HCEC 1CT (cell line): Measurements from ENCODE around the gene TPT1.

ENCODE experiments used
- DNase-seq: peaks from one replicate; pipeline ENCODE4 v3.0.0-alpha.2; 2017

TPT1 gene

DNA sequence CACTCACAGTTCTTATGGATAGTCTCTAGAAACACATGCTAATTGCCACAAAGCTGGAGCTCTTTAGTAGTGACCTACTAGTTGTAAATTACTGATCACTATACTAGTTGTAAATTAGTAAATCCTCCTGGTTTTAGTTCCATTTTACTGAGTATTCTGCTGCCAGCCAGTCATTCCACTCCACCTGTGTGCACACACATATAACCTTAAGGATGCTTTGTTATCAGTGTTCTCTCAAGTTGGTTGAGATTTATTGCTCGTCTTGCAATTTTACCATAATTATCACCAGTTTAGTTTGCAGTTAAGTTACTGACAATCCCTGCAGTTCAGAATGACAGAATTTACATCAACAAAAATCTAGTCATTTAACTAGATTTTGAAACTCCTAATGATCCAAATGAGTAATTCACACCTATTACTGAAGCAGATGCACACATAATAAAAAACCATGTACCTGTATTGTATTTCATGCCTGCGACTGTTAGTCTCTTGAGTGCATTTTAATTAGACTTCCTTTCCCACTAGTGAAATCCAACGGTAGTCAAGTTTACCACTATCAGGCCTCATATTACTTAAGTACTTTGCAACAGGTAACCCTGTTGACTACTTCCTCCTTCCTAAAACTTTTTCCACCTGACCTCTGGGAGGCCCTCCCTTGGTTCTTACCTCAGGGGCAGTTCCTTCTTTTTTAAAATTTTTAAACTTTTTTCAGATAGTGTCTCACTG, 7.6 kb downstream of the TPT1 start:
- no peak for DNase-seq

- DNase-seq, result no peak
Measured at GRCh38 chr13:45332831-45333219, 8.2 kb downstream of the TPT1 start.

DNA sequence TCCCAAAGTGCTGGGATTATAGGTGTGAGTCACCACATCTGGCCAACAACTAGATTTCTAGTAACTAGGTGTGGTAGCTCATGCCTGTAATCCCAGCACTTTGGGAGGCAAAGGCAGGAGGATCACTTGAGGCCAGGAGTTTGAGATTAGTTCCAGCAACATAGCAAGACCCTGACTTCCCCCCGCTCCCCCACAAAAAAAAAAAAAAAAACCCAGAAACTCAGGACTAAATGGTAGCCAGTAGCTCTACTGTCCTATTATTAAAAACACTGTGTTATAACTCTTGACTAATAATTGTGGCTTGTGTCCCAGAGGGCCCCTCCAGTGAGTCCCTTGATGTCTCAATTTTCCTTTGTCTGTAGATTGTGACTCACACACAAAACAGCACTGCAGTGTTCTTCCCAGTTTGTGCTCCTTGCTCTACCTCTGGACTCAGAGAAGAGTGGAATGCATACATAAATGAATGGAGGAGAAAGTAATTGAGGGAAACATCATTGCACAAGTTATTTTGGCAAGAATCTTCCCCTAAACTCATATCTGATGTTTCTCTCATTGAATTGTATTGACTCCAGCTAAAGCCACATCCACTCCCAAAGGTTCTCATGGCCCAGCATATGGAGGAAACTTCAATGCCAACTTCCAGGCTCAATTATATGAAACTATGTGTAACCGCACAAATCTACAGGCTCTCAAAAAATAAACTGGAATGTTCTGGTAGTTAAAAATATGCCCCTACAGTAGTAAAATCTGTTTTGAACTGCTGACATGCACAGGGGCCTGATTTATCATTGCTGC, 8.8 kb downstream of the TPT1 start:
- DNase-seq, result peak; percentile 80

GRCh38 chr13:45331692-45332035, 9.3 kb downstream of the TPT1 start:
- no peak for DNase-seq

DNA sequence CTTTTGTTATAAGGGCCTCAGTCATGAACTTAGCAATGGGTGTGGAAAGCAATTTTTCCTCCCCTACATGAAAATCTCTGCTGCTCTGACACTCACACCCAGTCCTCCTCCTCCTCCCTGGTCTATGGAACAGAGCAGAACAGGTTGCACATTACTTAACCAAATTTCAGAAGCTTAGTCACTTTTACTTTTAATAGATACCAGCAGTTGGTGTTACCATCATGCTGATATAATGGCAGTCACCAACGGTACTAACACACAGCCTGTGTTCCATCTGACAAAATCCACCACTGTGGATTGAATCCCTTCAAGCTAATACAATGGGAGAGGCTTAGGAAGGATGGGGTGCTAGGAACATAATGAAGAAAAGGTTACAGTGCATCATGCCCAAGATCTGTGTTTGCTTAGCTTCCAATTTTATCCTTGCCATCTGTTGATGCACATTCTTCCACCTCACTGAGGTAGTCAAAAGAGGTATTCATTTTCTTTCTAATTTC, 9.8 kb downstream of the TPT1 start:
- DNase-seq, result no peak

DNA sequence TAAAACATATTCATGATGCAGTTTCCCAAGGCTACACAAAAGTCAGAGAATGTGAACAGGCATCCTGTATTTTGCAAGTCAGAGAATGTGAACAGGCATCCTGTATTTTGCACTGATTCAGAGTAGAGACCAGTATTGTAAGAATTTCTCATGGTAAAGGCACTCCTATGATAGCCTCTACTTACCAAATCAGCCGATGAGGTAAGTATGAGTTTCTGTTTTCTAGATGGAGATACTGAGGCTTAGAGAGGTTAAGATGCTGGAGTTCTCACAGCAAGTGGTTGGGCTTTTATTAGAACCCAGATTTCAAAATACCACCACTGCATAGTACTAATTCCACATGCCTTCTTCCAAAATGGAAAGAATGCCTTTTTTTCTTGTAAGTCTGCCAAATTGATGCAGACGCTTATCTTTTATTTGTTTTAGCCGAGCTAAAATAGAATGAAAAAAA, 12.3 kb downstream of the TPT1 start:
- DNase-seq, result no peak

GRCh38 chr13:45327253-45327955, 13.6 kb downstream of the TPT1 start:
- DNase-seq, result no peak

DNA sequence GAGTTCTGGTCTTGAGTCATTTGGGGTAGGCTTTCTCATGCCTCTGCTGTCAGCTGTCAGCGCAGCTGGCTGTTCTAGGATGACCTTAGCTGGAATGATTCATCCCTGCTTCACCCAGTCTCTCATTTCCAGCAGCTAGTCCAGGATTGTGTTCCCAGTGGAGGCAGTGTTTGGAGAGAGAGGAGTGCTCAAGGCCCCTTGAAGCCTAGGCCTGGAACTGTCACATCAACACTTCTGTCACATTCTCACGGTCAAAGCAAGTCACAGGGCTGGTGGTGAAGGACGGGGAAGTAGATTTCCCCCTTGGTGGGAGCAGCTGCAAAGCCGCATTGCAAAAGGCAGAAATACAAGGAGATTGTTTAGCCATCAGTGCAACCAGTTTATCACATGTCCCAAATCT, 15.2 kb downstream of the TPT1 start:
- DNase-seq, result peak; percentile 95

GRCh38 chr13:45320876-45321629, 19.9 kb downstream of the TPT1 start:
- no peak for DNase-seq

GRCh38 chr13:45316996-45317395, 24.0 kb downstream of the TPT1 start:
- no peak for DNase-seq

DNA sequence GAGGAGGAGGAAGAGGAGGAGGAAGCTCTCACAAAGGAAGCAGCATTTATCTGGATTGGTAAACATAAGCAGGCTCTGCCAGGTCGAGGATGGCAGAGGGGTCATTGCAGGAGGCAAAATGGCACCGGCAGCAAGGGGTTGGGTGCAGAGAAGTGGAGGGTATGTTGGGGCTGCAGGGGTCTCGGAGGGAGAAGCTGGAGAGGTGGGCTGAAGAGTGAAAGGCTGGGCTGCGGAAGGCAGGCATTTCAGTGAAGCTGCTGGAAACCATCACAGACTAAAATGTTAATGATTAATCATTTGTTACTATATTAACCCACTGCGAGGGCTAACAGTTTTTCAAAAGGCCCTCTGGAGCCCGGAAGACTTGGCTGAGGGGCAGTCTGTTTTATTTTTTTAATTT, 24.6 kb downstream of the TPT1 start:
- no peak for DNase-seq

DNA sequence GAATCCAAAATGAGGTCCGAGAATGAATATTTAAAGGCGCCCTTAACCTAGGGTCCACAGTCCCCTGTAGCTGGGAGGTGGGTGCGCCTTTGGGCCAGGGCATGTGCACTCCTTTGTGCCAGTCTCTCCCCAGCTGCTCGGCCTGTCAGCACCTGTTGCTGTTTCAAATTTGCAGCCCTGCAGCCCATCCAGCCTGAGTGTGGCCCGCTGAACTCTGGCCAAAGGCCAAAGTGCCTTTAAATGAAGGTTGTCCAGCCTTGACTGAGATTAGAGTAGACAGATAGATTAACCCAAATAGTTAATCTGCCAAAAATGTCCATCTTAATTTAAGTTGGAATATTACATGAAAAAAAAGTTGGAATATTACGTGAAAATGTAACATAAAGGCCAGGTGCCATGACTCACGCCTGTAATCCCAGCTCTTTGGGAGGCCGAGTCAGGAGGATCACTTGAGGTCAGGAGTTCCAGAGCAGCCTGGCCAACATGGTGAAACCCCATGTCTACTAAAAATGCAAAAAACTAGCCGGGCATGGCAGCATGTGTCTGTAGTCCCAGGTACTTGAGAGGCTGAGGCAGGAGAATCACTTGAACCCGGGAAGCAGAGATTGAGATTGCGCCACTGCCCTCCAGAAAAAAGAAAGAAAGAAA, 25.3 kb downstream of the TPT1 start:
- DNase-seq, result no peak

DNA sequence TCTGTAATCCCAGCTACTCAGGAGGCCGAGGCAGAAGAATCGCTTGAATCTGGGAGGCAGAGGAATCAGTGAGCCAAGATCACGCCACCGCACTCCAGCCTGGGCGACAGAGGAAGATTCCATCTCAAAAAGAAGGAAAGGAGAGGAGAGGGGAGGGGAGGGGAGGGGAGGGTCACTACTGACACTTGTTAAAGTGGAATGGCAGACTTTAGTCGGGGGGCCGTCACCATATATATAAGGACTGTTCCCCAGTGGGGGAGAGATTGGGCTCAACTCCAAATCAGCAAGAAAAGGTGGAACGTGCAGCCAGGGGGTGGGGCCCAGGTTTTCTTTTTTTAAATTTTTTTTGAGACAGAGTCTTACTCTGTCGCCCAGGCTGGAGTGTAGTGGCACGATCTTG, 26.2 kb downstream of the TPT1 start:
- no peak for DNase-seq

- DNase-seq, result no peak
Measured at GRCh38 chr13:45310341-45311131, 30.4 kb downstream of the TPT1 start.

DNA sequence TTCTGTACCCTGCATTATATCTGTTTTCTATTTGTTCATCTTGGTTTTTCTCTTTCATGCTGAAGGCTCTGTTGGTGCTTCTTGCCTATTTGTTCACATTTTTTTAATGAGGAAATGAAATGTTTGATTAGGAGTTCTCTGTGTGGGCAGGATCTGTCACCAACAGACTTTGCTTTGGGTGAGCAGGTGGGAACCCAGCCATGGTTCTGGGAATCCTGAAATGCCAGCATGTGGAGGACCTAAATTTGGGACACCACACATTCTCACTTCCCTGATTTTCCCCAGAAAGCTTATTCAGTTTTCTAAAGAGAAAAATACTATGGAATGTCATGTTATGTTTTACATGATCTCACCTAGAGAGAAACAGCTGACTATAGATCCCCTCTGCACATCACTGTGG, 34.0 kb downstream of the TPT1 start:
- DNase-seq, result no peak

DNA sequence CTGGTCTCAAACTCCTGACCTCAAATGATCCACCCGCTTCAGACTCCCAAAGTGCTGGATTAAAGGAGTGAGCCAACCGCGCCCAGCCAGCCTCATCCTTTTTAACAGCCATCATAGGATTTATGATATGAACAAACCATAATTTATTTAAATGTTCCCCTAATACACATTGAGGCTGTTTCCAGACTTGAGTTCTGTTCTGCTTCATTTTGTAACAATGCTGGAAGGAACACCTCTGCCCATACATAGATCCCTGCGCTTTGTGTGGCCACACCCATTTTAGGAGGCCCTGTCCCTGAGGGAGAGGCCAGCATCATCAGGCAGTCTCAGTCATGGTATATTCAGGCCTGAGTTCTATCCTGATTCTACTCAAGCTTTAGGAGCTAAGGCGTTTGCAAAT, 35.9 kb downstream of the TPT1 start:
- DNase-seq, result no peak

- DNase-seq, result no peak
Measured at GRCh38 chr13:45303866-45304265, 37.1 kb downstream of the TPT1 start.

DNA sequence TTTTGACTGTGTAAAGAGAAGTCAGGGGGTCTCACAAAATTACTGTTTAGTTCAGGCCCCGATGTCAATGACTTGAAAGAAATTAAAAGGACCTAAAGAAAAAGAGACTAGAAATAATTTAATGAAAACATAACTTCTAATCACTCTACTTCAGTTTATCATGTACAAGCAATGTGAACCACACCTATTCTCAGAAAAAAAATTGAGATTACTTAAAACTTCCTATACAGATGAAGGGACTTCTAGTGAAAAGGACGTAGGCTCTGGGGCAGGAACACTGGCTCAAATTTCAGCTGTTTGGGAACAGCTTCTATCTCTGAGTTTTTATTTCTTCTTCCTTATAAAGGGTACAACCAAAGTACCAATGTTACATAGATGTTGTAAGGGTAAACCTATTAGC, 38.0 kb downstream of the TPT1 start:
- DNase-seq, result no peak

- no peak for DNase-seq
Measured at GRCh38 chr13:45302507-45302906, 38.5 kb downstream of the TPT1 start.

DNA sequence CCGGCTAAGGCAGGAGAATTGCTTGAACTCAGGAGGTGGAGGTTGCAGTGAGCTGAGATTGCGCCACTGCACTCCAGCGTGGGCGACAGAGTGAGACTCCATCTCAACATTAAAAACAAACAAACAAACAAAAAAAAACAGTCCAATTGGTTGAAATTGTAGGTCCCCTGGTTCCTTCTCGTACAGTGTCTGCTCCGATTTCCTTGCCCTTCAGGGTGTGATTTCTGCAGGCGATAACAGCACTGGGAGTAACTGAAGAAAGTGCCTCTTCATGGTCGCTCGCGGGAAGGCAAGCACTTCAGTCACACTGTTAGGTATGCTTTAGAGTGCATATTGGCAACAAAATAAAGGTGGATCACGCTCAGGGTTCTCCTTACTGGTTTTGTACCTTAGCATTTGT, 39.7 kb downstream of the TPT1 start:
- DNase-seq, result no peak

DNA sequence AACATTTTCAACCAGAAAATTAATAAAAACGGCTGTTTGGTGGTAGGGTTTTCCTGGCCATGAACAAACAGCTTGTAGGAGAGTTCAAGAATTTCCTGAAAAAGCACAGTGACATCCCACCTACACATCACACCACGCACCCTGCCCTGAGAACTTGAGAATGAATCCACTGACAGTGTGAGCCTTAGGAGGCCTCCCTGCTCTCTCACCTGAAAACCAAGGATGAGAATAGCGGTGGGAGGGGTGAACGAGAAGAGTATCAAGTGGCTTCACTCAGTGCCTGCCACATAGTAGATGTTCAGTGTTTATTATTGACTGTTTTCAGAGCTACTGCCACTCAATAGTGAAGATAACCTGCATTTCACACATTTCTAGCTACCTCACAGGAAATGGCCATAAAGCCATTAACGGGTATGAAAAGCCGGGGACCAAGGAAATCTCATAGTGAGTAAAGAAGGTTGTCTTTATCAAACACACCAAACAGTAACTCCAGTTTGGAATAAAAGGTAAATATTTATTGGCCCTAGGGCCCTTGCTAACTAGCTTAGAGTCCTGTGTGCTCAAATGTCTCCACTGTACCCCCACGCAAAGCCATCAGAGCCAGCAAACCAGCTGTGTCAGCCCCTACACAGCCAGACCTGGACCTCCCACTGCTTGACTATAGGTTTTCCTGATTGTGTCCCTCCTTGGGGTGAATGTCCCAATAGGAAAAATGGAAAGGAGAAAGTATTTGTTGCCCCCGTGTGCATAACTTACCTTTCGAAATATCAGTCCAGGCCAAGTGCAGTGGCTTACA, 40.6 kb downstream of the TPT1 start:
- no peak for DNase-seq
